Activated naive CD4-positive, alpha-beta T cell treated with anti-CD3 and anti-CD28 coated beads, Interleukin-2, amount 10 ng/mL, durations not matched to agents 7 days and 5 days (primary cell): Measurements from ENCODE around the gene ATOSB.

ENCODE experiments used
- CTCF ChIA-PET: fragments of 350-600 bp; sonication (Branson Sonifier 250); formaldehyde crosslinking; loops from one replicate; lab custom pipeline; 2021; ENCODE audit warnings: antibody characterized with exemption; lab: Charles Lee
- DNase-seq: peaks from one replicate; pipeline ENCODE4 v3.0.0-alpha.2; 2020
- H3K27ac Mint-ChIP-seq: one replicate; pipeline ENCODE4 v1.8.0; 2021; ENCODE audit warnings: mild to moderate bottlenecking, moderate library complexity, mixed read lengths
- H3K27me3 Mint-ChIP-seq: one replicate; pipeline ENCODE4 v1.8.0; 2021; ENCODE audit warnings: mild to moderate bottlenecking, mixed read lengths
- H3K36me3 Mint-ChIP-seq: one replicate; pipeline ENCODE4 v1.8.0; 2021; ENCODE audit warnings: mixed read lengths
- H3K4me1 Mint-ChIP-seq: one replicate; pipeline ENCODE4 v1.8.0; 2021; ENCODE audit warnings: mixed read lengths
- H3K4me3 Mint-ChIP-seq: one replicate; pipeline ENCODE4 v1.8.0; 2021; ENCODE audit warnings: mild to moderate bottlenecking, moderate library complexity, mixed read lengths
- H3K9me3 Mint-ChIP-seq: one replicate; pipeline ENCODE4 v1.8.0; 2021; ENCODE audit warnings: mixed read lengths

ATOSB gene

GRCh38 chr9:35136866-35137265 lies 21.2 kb upstream of the ATOSB start:
- CTCF ChIA-PET, result no interaction called here
- Mint-ChIP-seq H3K27ac (no peak overlapping the region), H3K36me3 (no peaks in the 10 kb centered on the region), H3K27me3 (no peaks in the 10 kb centered on the region), H3K4me3 (no peak overlapping the region), H3K4me1 (no peaks in the 10 kb centered on the region), H3K9me3 (peaks cover 3% of the 10 kb centered on the region)
- DNase-seq, result no peak

- Mint-ChIP-seq H3K4me1 (no peaks in the 10 kb centered on the region), H3K4me3 (no peak overlapping the region), H3K9me3 (peaks cover 3% of the 10 kb centered on the region), H3K36me3 (no peaks in the 10 kb centered on the region), H3K27ac (no peak overlapping the region), H3K27me3 (no peaks in the 10 kb centered on the region)
- DNase-seq, result no peak
- CTCF ChIA-PET, result no interaction called here
Observed at GRCh38 chr9:35135988-35136387, 20.3 kb upstream of the ATOSB start.

GRCh38 chr9:35134920-35135319 lies 19.3 kb upstream of the ATOSB start:
- DNase-seq, result no peak
- H3K4me3 Mint-ChIP-seq, result no peak overlapping the region
- CTCF ChIA-PET, result no interaction called here
- H3K9me3 Mint-ChIP-seq, result peaks cover 6% of the 10 kb centered on the region
- H3K27ac Mint-ChIP-seq, result no peak overlapping the region
- no peaks in the 10 kb centered on the region for H3K4me1 Mint-ChIP-seq
- no peaks in the 10 kb centered on the region for H3K27me3 Mint-ChIP-seq
- H3K36me3 Mint-ChIP-seq, result no peaks in the 10 kb centered on the region

- Mint-ChIP-seq H3K27me3 (peaks cover 3% of the 10 kb centered on the region), H3K36me3 (peaks cover 9% of the 10 kb centered on the region), H3K27ac (peak overlapping the region; percentile 91), H3K9me3 (no peaks in the 10 kb centered on the region), H3K4me1 (peaks cover 43% of the 10 kb centered on the region), H3K4me3 (peak overlapping the region; percentile 98)
- CTCF ChIA-PET, result interaction anchor here (1.1 to 6.7 kb wide), 10 partner anchors 9 to 437 kb away, joined by 3 to 54 read pairs (median 6); partner anchors contain the start of genes STOML2 and UNC13B
- peak; percentile 92 for DNase-seq
Observed at GRCh38 chr9:35116898-35117551, 1.4 kb upstream of the ATOSB start.

GRCh38 chr9:35116539-35116897 lies 856 bp upstream of the ATOSB start:
- Mint-ChIP-seq H3K27me3 (peaks cover 3% of the 10 kb centered on the region), H3K4me3 (peak overlapping the region; percentile 98), H3K9me3 (no peaks in the 10 kb centered on the region), H3K4me1 (peaks cover 48% of the 10 kb centered on the region), H3K27ac (peak overlapping the region; percentile 91), H3K36me3 (peaks cover 9% of the 10 kb centered on the region)
- DNase-seq, result no peak
- CTCF ChIA-PET, result interaction anchor here (1.6 to 6.7 kb wide), 6 partner anchors 13 to 437 kb away, joined by 4 to 54 read pairs (median 8); partner anchors contain the start of genes STOML2 and UNC13B

GRCh38 chr9:35114840-35115628 lies 628 bp downstream of the ATOSB start:
- peak; percentile 63 for DNase-seq
- CTCF ChIA-PET, result interaction anchor here (0.7 to 6.7 kb wide), 13 partner anchors 12 to 616 kb away, joined by 3 to 54 read pairs (median 4); partner anchors contain the start of genes FANCG, STOML2 and UNC13B
- Mint-ChIP-seq H3K4me1 (peaks cover 61% of the 10 kb centered on the region), H3K27me3 (no peaks in the 10 kb centered on the region), H3K4me3 (peak overlapping the region; percentile 98), H3K27ac (peak overlapping the region; percentile 91), H3K36me3 (peaks cover 9% of the 10 kb centered on the region), H3K9me3 (no peaks in the 10 kb centered on the region)

- CTCF ChIA-PET, result interaction anchor here (0.8 to 3.3 kb wide), 12 partner anchors 9 to 617 kb away, joined by 3 to 13 read pairs (median 4); partner anchors contain the start of genes FANCG, PIGO, RUSC2 and STOML2
- Mint-ChIP-seq H3K4me3 (peak overlapping the region; percentile 98), H3K9me3 (no peaks in the 10 kb centered on the region), H3K4me1 (peaks cover 66% of the 10 kb centered on the region), H3K27me3 (no peaks in the 10 kb centered on the region), H3K36me3 (peaks cover 10% of the 10 kb centered on the region), H3K27ac (peak overlapping the region; percentile 91)
- DNase-seq, result peak; percentile 89
Observed at GRCh38 chr9:35114113-35114839, 1.4 kb downstream of the ATOSB start.

- peaks cover 69% of the 10 kb centered on the region for H3K4me1 Mint-ChIP-seq
- CTCF ChIA-PET, result interaction anchor here (0.9 to 3.3 kb wide), 2 partner anchors 16 to 447 kb away, joined by 3 to 13 read pairs; partner anchors contain the start of gene PIGO
- DNase-seq, result no peak
- no peaks in the 10 kb centered on the region for H3K9me3 Mint-ChIP-seq
- peak overlapping the region; percentile 66 for H3K27ac Mint-ChIP-seq
- H3K27me3 Mint-ChIP-seq, result no peaks in the 10 kb centered on the region
- H3K36me3 Mint-ChIP-seq, result peaks cover 10% of the 10 kb centered on the region
- H3K4me3 Mint-ChIP-seq, result peak overlapping the region; percentile 73
Observed at GRCh38 chr9:35112257-35113020, 3.2 kb downstream of the ATOSB start.

- Mint-ChIP-seq H3K4me1 (peaks cover 58% of the 10 kb centered on the region), H3K9me3 (no peaks in the 10 kb centered on the region), H3K36me3 (peaks cover 10% of the 10 kb centered on the region)
Observed at GRCh38 chr9:35111001-35111933, 4.4 kb downstream of the ATOSB start.

GRCh38 chr9:35110327-35110761 lies 5.3 kb downstream of the ATOSB start:
- H3K36me3 Mint-ChIP-seq, result peaks cover 17% of the 10 kb centered on the region
- H3K4me3 Mint-ChIP-seq, result peak overlapping the region; percentile 73
- no peak for DNase-seq
- H3K27ac Mint-ChIP-seq, result no peak overlapping the region
- H3K27me3 Mint-ChIP-seq, result no peaks in the 10 kb centered on the region
- no peaks in the 10 kb centered on the region for H3K9me3 Mint-ChIP-seq
- CTCF ChIA-PET, result interaction anchor here (1.4 kb wide), 1 partner anchor 149 kb away, joined by 4 read pairs; no protein-coding TSS in a partner anchor
- H3K4me1 Mint-ChIP-seq, result peaks cover 51% of the 10 kb centered on the region

More at GRCh38 chr9:35111001-35111933, 4.4 kb downstream of the ATOSB start:
- peak overlapping the region; percentile 73 for H3K4me3 Mint-ChIP-seq
- H3K27ac Mint-ChIP-seq, result peak overlapping the region; percentile 77
- CTCF ChIA-PET, result interaction anchor here (0.7 to 3.3 kb wide), 4 partner anchors 15 to 715 kb away, joined by 3 to 13 read pairs (median 4); partner anchors contain the start of gene PIGO
- DNase-seq, result peak; percentile 98
- H3K27me3 Mint-ChIP-seq, result no peaks in the 10 kb centered on the region

GRCh38 chr9:35108946-35109575 lies 6.6 kb downstream of the ATOSB start:
- no peak overlapping the region for H3K4me3 Mint-ChIP-seq
- peaks cover 23% of the 10 kb centered on the region for H3K36me3 Mint-ChIP-seq
- H3K27ac Mint-ChIP-seq, result no peak overlapping the region
- H3K9me3 Mint-ChIP-seq, result no peaks in the 10 kb centered on the region
- no peak for DNase-seq
- H3K4me1 Mint-ChIP-seq, result peaks cover 45% of the 10 kb centered on the region
- no peaks in the 10 kb centered on the region for H3K27me3 Mint-ChIP-seq
- CTCF ChIA-PET, result no interaction called here

GRCh38 chr9:35108461-35108860 lies 7.2 kb downstream of the ATOSB start:
- peaks cover 19% of the 10 kb centered on the region for H3K36me3 Mint-ChIP-seq
- CTCF ChIA-PET, result no interaction called here
- no peak overlapping the region for H3K27ac Mint-ChIP-seq
- H3K4me1 Mint-ChIP-seq, result peaks cover 44% of the 10 kb centered on the region
- no peaks in the 10 kb centered on the region for H3K27me3 Mint-ChIP-seq
- DNase-seq, result no peak
- no peak overlapping the region for H3K4me3 Mint-ChIP-seq
- no peaks in the 10 kb centered on the region for H3K9me3 Mint-ChIP-seq
